Measurements from ENCODE around the gene STIMATE.

Gene STIMATE

GRCh38 chr3:52874160-52874701 is 23.1 kb downstream of the STIMATE start:
- peak overlapping the region in 1 of 21 experiments; percentile 10 for H3K27ac ChIP-seq
- H3K4me3 ChIP-seq = no peak overlapping the region

- Histone ChIP-seq H3K27ac (no peak overlapping the region), H3K4me3 (no peak overlapping the region)
Observed at GRCh38 chr3:52873433-52874159, 23.8 kb downstream of the STIMATE start.

GRCh38 chr3:52872245-52872644 is 25.1 kb downstream of the STIMATE start:
- H3K27ac ChIP-seq = no peak overlapping the region
- no peak overlapping the region for H3K4me3 ChIP-seq

- H3K27ac ChIP-seq = no peak overlapping the region
- no peak overlapping the region for H3K4me3 ChIP-seq
Observed at GRCh38 chr3:52871761-52872160, 25.6 kb downstream of the STIMATE start.

GRCh38 chr3:52870471-52870870 is 26.9 kb downstream of the STIMATE start:
- H3K4me3 ChIP-seq = no peak overlapping the region
- H3K27ac ChIP-seq = no peak overlapping the region

- Histone ChIP-seq H3K4me3 (no peak overlapping the region), H3K27ac (peak overlapping the region in 1 of 21 experiments; percentile 54)
Observed at GRCh38 chr3:52866427-52866826, 30.9 kb downstream of the STIMATE start.

- no peak overlapping the region for H3K4me3 ChIP-seq
- no peak overlapping the region for H3K27ac ChIP-seq
Observed at GRCh38 chr3:52865994-52866393, 31.4 kb downstream of the STIMATE start.

GRCh38 chr3:52860424-52860768 is 37.0 kb downstream of the STIMATE start:
- H3K27ac ChIP-seq = no peak overlapping the region
- no peak overlapping the region for H3K4me3 ChIP-seq

- H3K27ac ChIP-seq = no peak overlapping the region
- H3K4me3 ChIP-seq = no peak overlapping the region
Observed at GRCh38 chr3:52859686-52860423, 37.5 kb downstream of the STIMATE start.

GRCh38 chr3:52857864-52858263 is 39.5 kb downstream of the STIMATE start:
- Histone ChIP-seq H3K27ac (no peak overlapping the region), H3K4me3 (no peak overlapping the region)

- Histone ChIP-seq H3K27ac (no peak overlapping the region), H3K4me3 (no peak overlapping the region)
Observed at GRCh38 chr3:52857133-52857532, 40.2 kb downstream of the STIMATE start.

GRCh38 chr3:52856666-52857065 is 40.7 kb downstream of the STIMATE start:
- H3K27ac ChIP-seq = no peak overlapping the region

GRCh38 chr3:52854013-52854412 is 43.3 kb downstream of the STIMATE start:
- Histone ChIP-seq H3K4me3 (no peak overlapping the region), H3K27ac (no peak overlapping the region)

More at GRCh38 chr3:52856666-52857065, 40.7 kb downstream of the STIMATE start:
- H3K4me3 ChIP-seq = no peak overlapping the region

GRCh38 chr3:52852419-52852818 is 44.9 kb downstream of the STIMATE start:
- Histone ChIP-seq H3K4me3 (no peak overlapping the region), H3K27ac (no peak overlapping the region)

- no peak overlapping the region for H3K4me3 ChIP-seq
- no peak overlapping the region for H3K27ac ChIP-seq
Observed at GRCh38 chr3:52851348-52851747, 46.0 kb downstream of the STIMATE start.

GRCh38 chr3:52849656-52850055 is 47.7 kb downstream of the STIMATE start:
- Histone ChIP-seq H3K27ac (no peak overlapping the region), H3K4me3 (no peak overlapping the region)

GRCh38 chr3:52848617-52849016 is 48.7 kb downstream of the STIMATE start:
- H3K4me3 ChIP-seq = no peak overlapping the region
- H3K27ac ChIP-seq = peak overlapping the region in 1 of 21 experiments; percentile 3

- Histone ChIP-seq H3K27ac (no peak overlapping the region), H3K4me3 (no peak overlapping the region)
Observed at GRCh38 chr3:52847726-52848125, 49.6 kb downstream of the STIMATE start.

GRCh38 chr3:52847241-52847640 is 50.1 kb downstream of the STIMATE start:
- no peak overlapping the region for H3K27ac ChIP-seq
- no peak overlapping the region for H3K4me3 ChIP-seq

- Histone ChIP-seq H3K4me3 (no peak overlapping the region), H3K27ac (peak overlapping the region in 1 of 21 experiments; percentile 9)
Observed at GRCh38 chr3:52846432-52846965, 50.8 kb downstream of the STIMATE start.

Measured in skin epidermis (tissue), 12 donors.